ENCODE measurements around the gene GJB6.

DNA sequence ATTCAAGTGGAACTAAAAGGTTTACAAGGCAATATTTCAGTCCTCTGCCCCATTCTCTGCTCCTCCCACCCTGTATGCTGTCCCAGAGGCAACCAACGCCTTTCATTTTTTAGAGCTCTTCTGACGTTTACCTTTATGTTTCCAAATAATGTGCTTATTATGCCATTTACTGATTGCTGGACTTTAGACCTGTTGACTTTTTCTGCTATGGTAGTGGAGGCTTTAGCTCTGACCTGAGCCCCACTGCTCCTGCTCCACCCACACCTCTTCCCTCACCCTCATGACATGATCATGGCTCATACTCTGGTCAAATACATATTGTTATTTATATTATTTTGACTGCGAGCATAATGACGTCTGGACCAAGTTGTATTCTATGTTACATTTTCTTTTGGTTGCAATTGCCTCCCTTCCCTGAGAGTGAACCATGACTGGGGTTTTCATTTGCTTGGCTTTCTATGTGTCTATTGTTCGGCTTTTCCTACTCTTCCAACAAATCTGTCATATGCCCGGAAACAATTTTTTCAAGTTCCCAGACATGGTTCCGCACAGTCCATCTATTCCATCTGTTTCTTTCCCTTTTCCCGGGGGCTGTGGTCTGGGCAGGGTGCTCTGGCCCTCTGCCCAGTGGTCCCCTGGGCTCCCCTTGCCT, 31.4 kb upstream of the GJB6 start:
- TF ChIP-seq MEF2A (IDR thresholded peaks at IDR 0.05; ENCODE audit: borderline replicate concordance, low read depth) (no peak), RAD21 (IDR thresholded peaks at IDR 0.05; ENCODE audit: low read length) (no peak), CHD2 (IDR thresholded peaks at IDR 0.05; ENCODE audit: low read length, partially characterized antibody) (no peak), POLR2AphosphoS5 (IDR thresholded peaks at IDR 0.05; ENCODE audit: low read depth, low read length) (no peak), CTCF (IDR thresholded peaks at IDR 0.05) (no peak), IRF3 (IDR thresholded peaks at IDR 0.05; ENCODE audit: low read depth, low read length) (no peak), TEAD4 (IDR thresholded peaks at IDR 0.05; ENCODE audit: borderline replicate concordance, insufficient read depth) (no peak)
